Smooth muscle cell (in vitro differentiated cells): ENCODE results near the gene ADAMTS18. TPM values are rescaled to one million over a fixed set of nuclear protein-coding genes. Genes with fewer than 3 reads are reported as not detected.

Experiments
- DNase-seq: peaks from one replicate; lab custom pipeline; 2025; ENCODE audit not compliant: unreplicated experiment; lab: John Stamatoyannopoulos, UW
- H2AFZ ChIP-seq: fragments of 200-600 bp; sonication (generic); 2 replicates; pipeline ENCODE4 v1.6.0; 2016; ENCODE audit warnings: antibody characterized with exemption, low read depth, mild to moderate bottlenecking
- H3F3A ChIP-seq: fragments of 200-600 bp; sonication (generic); 2 replicates; pipeline ENCODE4 v1.6.0; 2017; ENCODE audit warnings: antibody characterized with exemption, low read depth
- H3K27ac ChIP-seq: fragments of 200-600 bp; sonication (generic); 2 replicates; pipeline ENCODE4 v1.5.1; 2016; ENCODE audit warnings: low read depth, mild to moderate bottlenecking
- H3K27me3 ChIP-seq: fragments of 200-600 bp; sonication (generic); 2 replicates; pipeline ENCODE4 v1.6.1; 2016; ENCODE audit warnings: low read depth, mild to moderate bottlenecking
- H3K36me3 ChIP-seq: fragments of 200-600 bp; sonication (generic); 2 replicates; pipeline ENCODE4 v1.5.1; 2016; ENCODE audit warnings: low read depth
- H3K4me1 ChIP-seq: fragments of 200-600 bp; sonication (generic); 2 replicates; pipeline ENCODE4 v1.5.1; 2016; ENCODE audit warnings: low read depth
- H3K4me2 ChIP-seq: fragments of 200-600 bp; sonication (generic); 2 replicates; pipeline ENCODE4 v1.6.0; 2016; ENCODE audit warnings: mild to moderate bottlenecking
- H3K4me3 ChIP-seq: fragments of 200-600 bp; sonication (generic); 2 replicates; pipeline ENCODE4 v1.5.1; 2016; ENCODE audit warnings: mild to moderate bottlenecking
- H3K79me2 ChIP-seq: fragments of 200-600 bp; sonication (generic); 2 replicates; pipeline ENCODE4 v1.6.0; 2016; ENCODE audit warnings: low read depth, mild to moderate bottlenecking
- H3K9ac ChIP-seq: fragments of 200-600 bp; sonication (generic); 2 replicates; pipeline ENCODE4 v1.6.0; 2016; ENCODE audit warnings: low read depth
- H3K9me3 ChIP-seq: fragments of 200-600 bp; sonication (generic); replicated peaks from 2 replicates; pipeline ENCODE4 v1.5.1; 2016; ENCODE audit warnings: low read depth
- H4K20me1 ChIP-seq: fragments of 200-600 bp; sonication (generic); 2 replicates; pipeline ENCODE4 v1.6.0; 2016; ENCODE audit warnings: low read depth
- WGBS: methylation state at CpG from one replicate; pipeline ENCODE4 v1.1.7; 2016; ENCODE audit warnings: low lambda C conversion rate; 5-methylcytosine and 5-hydroxymethylcytosine counted together
- polyA plus RNA-seq: library from polyadenylated mRNA; unstranded; fragments of >200 nt; fragmentation: Nextera tagmentation; extraction: Ambion mirVana; gene quantifications from 2 replicates; pipeline ENCODE4 v1.2.1, GENCODE V29; 2016
- total RNA-seq: library from RNA; depleted of rRNA; stranded (reverse); fragments of >200 nt; gene quantifications from 2 replicates; pipeline ENCODE4 v1.2.3, GENCODE V29; 2014
- TF ChIP-seq, protein P1 (sequence below): fragments of 200-600 bp; sonication (generic); IDR thresholded peaks from 2 replicates; pipeline ENCODE4 v1.5.1; 2017; ENCODE audit warnings: borderline replicate concordance, mild to moderate bottlenecking, antibody characterized with exemption; ENCODE audit not compliant: insufficient read depth, poor library complexity, severe bottlenecking

Gene ADAMTS18
- total and polyA plus RNA-seq, 2 experiments from 2014 or later = 0.05 to 4.4 TPM

- no peaks in the 10 kb centered on the region for H3F3A ChIP-seq
- H2AFZ ChIP-seq = no peak overlapping the region
- H3K9me3 ChIP-seq = no peaks in the 10 kb centered on the region
- H3K27ac ChIP-seq = no peak overlapping the region
- no peak for DNase-seq
- no peak overlapping the region for H3K4me3 ChIP-seq
- TF ChIP-seq, protein P1, sequence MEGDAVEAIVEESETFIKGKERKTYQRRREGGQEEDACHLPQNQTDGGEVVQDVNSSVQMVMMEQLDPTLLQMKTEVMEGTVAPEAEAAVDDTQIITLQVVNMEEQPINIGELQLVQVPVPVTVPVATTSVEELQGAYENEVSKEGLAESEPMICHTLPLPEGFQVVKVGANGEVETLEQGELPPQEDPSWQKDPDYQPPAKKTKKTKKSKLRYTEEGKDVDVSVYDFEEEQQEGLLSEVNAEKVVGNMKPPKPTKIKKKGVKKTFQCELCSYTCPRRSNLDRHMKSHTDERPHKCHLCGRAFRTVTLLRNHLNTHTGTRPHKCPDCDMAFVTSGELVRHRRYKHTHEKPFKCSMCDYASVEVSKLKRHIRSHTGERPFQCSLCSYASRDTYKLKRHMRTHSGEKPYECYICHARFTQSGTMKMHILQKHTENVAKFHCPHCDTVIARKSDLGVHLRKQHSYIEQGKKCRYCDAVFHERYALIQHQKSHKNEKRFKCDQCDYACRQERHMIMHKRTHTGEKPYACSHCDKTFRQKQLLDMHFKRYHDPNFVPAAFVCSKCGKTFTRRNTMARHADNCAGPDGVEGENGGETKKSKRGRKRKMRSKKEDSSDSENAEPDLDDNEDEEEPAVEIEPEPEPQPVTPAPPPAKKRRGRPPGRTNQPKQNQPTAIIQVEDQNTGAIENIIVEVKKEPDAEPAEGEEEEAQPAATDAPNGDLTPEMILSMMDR = no peak
- H3K36me3 ChIP-seq = no peaks in the 10 kb centered on the region
- no peaks in the 10 kb centered on the region for H3K27me3 ChIP-seq
- H4K20me1 ChIP-seq = no peaks in the 10 kb centered on the region
- WGBS = 90% methylated on average over 3 of the region's 3 CpGs
- no peaks in the 10 kb centered on the region for H3K79me2 ChIP-seq
- H3K9ac ChIP-seq = no peak overlapping the region
- H3K4me2 ChIP-seq = no peak overlapping the region
- no peaks in the 10 kb centered on the region for H3K4me1 ChIP-seq
Observed at GRCh38 chr16:77396461-77396860, 38.4 kb downstream of the ADAMTS18 start.

DNA sequence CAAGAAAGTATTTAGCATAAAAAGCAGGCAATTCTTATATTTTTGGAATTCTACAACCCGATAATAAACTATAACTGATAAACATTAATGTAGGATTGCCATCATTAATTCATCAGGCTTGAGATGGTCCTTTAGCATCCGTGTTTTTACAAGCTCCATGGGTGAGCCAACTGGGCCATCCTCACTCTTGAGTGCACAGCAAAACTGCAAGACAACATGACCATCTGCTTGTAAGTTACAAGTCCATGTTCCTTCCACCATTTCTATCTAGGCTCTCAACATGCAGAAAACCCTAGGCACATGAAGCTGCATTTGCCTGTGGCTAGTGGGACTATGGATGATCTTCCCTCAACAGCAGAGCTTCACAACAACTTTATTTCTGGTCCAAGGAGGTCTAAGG is 40.1 kb downstream of the ADAMTS18 start:
- H3K79me2 ChIP-seq = no peaks in the 10 kb centered on the region
- no peaks in the 10 kb centered on the region for H4K20me1 ChIP-seq
- no peak overlapping the region for H3K9ac ChIP-seq
- H3K4me2 ChIP-seq = no peak overlapping the region
- 100% methylated on average over 2 of the region's 2 CpGs for WGBS
- no peaks in the 10 kb centered on the region for H3F3A ChIP-seq
- H3K36me3 ChIP-seq = no peaks in the 10 kb centered on the region
- no peak overlapping the region for H3K27ac ChIP-seq
- H3K27me3 ChIP-seq = no peaks in the 10 kb centered on the region
- H3K9me3 ChIP-seq = no peaks in the 10 kb centered on the region
- DNase-seq = no peak
- H2AFZ ChIP-seq = no peak overlapping the region
- no peak overlapping the region for H3K4me3 ChIP-seq
- TF ChIP-seq, protein P1 = no peak
- H3K4me1 ChIP-seq = no peaks in the 10 kb centered on the region

DNA sequence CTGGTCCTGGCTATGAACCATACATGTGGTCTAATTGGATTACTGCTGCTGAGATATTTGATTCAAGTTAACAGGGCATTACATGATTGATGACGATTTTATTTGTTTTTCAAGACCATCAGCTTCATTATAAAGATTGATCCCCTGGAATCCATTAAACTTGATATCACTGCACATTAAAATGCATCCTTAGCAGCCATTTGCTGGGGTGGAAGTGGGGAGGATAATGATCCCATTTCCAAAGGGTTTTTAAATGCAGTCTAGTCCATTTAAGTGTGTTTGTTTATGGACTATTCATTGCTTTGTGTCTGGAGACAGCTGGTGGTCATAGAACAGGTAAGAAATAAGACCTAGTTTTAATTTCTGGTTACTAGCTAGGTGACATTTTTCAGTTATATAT is 40.9 kb downstream of the ADAMTS18 start:
- Histone ChIP-seq H3K4me2 (no peak overlapping the region), H3K9me3 (no peaks in the 10 kb centered on the region), H2AFZ (no peak overlapping the region), H3K36me3 (no peaks in the 10 kb centered on the region), H3K27me3 (no peaks in the 10 kb centered on the region), H3F3A (no peaks in the 10 kb centered on the region), H3K79me2 (no peaks in the 10 kb centered on the region), H3K4me3 (no peak overlapping the region), H3K27ac (no peak overlapping the region), H4K20me1 (no peaks in the 10 kb centered on the region), H3K4me1 (no peaks in the 10 kb centered on the region), H3K9ac (no peak overlapping the region)
- no peak for DNase-seq
- TF ChIP-seq, protein P1 = no peak
- 89% methylated on average over 1 of the region's 1 CpG for WGBS

- Histone ChIP-seq H3K79me2 (no peaks in the 10 kb centered on the region), H3K9me3 (no peaks in the 10 kb centered on the region), H3K4me3 (no peak overlapping the region), H3K27ac (no peak overlapping the region), H2AFZ (no peak overlapping the region), H3F3A (no peaks in the 10 kb centered on the region), H3K36me3 (no peaks in the 10 kb centered on the region), H4K20me1 (no peaks in the 10 kb centered on the region), H3K4me2 (no peak overlapping the region), H3K27me3 (no peaks in the 10 kb centered on the region), H3K4me1 (no peaks in the 10 kb centered on the region), H3K9ac (no peak overlapping the region)
- DNase-seq = no peak
- TF ChIP-seq, protein P1 = no peak
- WGBS = 82% methylated on average over 3 of the region's 3 CpGs
Observed at GRCh38 chr16:77387815-77388209, 47.0 kb downstream of the ADAMTS18 start.
